GM12873 (cell line): Measurements from ENCODE around the gene DBNDD1.

Experiments used
- CTCF ChIP-seq: IDR thresholded peaks from 2 replicates; pipeline ENCODE4 v1.5.1; 2012; ENCODE audit warnings: low read depth, mild to moderate bottlenecking, moderate library complexity, low read length, control low read depth; ENCODE audit not compliant: insufficient read depth; ENCODE audit errors: missing control alignments

Gene DBNDD1

GRCh38 chr16:90032674-90033331 lies 13.5 kb upstream of the DBNDD1 start:
- no peak for TF ChIP-seq CTCF

DNA sequence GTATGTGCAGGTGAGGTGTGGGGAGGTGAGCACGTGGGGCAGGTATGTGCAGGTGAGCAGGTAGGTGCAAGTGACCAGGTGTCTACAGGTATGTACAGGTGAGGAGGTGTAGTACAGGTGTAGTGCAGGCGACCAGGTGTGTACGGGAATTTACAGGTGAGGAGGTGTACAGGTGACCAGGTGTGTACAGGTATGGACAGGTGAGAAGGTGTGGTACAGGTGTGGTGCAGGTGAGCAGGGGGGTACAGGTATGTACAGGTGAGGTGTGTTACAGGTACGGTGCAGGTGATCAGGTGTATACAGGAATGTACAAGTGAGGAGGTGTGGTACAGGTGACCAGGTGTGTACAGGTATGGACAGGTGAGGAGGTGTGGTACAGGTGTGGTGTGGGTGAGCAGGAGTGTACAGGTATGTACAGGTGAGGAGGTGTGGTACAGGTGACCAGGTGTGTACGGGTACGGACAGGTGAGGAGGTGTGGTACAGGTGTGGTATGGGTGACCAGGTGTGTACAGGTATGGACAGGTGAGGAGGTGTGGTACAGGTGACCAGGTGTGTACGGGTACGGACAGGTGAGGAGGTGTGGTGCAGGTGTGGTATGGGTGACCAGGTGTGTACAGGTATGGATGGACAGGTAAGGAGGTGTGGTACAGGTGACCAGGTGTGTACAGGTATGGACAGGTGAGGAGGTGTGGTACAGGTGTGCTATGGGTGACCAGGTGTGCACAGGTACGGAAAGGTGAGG lies 12.8 kb upstream of the DBNDD1 start:
- no peak for TF ChIP-seq CTCF

DNA sequence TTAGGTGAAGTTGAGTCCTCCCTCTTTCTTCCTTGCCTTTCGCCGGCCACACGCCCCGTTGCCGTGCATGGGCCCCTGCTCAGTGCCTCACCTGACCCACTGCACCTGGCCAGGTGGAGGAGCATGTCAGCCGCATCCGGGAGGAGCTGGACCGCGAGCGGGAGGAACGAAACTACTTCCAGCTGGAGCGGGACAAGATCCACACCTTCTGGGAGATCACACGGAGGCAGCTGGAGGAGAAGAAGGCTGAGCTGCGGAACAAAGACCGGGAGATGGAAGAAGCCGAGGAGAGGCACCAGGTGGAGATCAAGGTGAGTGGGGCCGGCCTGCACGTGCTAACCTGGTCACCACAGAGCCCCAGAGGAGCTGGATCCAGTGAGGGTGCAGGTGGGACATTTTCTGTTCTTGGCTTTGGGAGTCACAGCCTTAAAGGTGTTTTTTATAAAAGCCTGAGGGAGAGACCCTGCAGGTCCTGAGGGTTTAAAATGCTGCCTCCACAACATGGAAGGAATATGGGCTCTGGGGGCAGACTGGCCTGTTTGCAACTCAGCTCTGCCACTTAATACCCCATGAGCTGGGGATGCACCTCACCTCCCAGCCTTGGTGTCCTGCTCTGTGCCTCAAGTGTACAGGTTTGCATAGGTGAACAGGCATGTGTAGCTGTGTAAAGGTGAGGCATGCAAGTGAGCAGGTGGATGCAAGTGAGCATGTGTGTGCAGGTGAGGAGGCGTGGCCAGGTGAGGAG lies 12.1 kb upstream of the DBNDD1 start:
- no peak for TF ChIP-seq CTCF

DNA sequence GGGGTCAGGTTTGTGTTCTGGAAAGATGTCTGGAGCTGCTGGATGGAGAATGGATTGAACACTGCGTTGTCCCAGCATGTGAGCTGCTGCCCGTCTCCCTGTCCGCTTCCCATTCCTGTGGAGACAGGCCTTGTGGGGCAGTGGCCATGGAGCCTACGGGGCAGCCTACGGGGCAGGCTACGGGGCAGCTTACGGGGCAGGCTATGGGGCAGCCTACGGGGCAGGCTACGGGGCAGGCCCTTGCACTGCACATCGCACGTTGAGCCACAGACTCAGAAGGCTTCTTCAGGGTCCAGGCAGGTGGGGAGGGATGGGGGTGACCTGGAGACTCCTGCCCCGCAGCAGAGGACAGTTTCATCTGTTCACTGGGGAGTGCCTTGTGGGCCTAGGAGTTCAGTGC lies 9.7 kb upstream of the DBNDD1 start:
- TF ChIP-seq CTCF: no peak

DNA sequence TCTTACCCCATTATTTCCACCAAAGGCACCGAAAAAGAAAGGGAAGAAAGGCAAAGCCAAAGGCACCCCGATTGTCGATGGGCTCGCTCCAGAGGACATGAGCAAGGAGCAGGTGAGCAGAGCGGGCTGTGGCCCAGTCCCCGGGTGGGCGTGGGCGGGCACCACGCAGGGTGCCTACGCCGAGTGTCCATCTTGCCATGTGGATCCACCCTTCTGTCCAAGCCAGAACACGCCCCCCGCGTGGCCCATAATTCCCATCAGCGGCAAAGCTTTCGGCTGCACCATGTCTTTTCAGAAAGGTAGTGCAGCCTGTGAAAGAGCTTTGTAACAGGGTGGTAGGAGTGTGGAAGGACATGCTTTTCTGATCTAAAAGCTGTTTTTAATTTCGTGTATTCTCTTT lies 8.4 kb upstream of the DBNDD1 start:
- no peak for TF ChIP-seq CTCF

- peak; percentile 19 for TF ChIP-seq CTCF
Measured at GRCh38 chr16:90026135-90026534, 6.9 kb upstream of the DBNDD1 start.

DNA sequence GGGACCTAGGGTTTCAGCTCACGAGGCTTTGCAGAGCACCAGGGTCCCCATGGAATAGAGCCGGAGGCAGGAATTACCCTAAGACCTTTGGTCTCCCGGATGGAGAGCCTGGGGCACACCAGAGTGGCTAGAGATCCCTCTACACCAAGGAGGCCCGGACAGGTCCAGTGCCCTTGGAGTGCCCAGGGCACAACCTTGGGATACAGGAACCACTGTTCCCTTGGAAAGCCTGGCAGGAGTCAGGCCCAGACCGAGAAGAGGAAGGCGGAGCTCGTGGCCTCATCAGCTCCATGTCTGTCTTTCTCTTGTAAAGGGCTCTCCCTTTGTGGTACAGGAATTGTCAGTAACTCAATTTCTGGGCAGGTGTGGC lies 3.8 kb upstream of the DBNDD1 start:
- no peak for TF ChIP-seq CTCF
